PFSK-1 (cell line): ENCODE results near the gene NXN.

Experiments
- FOXP2 ChIP-seq: optimal IDR thresholded peaks from 2 replicates; pipeline ENCODE3; 2011; ENCODE audit warnings: borderline replicate concordance, control low read depth, inconsistent platforms; ENCODE audit not compliant: insufficient read depth; ENCODE audit errors: extremely low read length, extremely low read depth
- POLR2AphosphoS5 ChIP-seq: IDR thresholded peaks from 2 replicates; pipeline ENCODE4 v1.6.1; 2012; ENCODE audit warnings: low read depth, mild to moderate bottlenecking, control low read depth, low read length, moderate library complexity
- REST ChIP-seq, 2 experiments: IDR thresholded peaks; 2 replicates each; pipeline versions ENCODE4 v1.6.1 to v1.8.0; 2011 to 2012; ENCODE audit warnings: low read depth in 2 of 2, low read length in 2 of 2, control low read depth in 1 of 2, inconsistent platforms in 1 of 2, mild to moderate bottlenecking in 1 of 2, moderate library complexity in 1 of 2; ENCODE audit not compliant: insufficient read depth in 1 of 2
- SIN3A ChIP-seq: IDR thresholded peaks from 2 replicates; pipeline ENCODE4 v1.6.1; 2012; ENCODE audit warnings: mild to moderate bottlenecking, low read length, moderate library complexity, borderline replicate concordance; ENCODE audit not compliant: insufficient read depth
- TAF1 ChIP-seq: IDR thresholded peaks from 2 replicates; pipeline ENCODE4 v1.6.1; 2012; ENCODE audit warnings: low read length, control low read depth, borderline replicate concordance; ENCODE audit not compliant: insufficient read depth

The NXN gene

DNA sequence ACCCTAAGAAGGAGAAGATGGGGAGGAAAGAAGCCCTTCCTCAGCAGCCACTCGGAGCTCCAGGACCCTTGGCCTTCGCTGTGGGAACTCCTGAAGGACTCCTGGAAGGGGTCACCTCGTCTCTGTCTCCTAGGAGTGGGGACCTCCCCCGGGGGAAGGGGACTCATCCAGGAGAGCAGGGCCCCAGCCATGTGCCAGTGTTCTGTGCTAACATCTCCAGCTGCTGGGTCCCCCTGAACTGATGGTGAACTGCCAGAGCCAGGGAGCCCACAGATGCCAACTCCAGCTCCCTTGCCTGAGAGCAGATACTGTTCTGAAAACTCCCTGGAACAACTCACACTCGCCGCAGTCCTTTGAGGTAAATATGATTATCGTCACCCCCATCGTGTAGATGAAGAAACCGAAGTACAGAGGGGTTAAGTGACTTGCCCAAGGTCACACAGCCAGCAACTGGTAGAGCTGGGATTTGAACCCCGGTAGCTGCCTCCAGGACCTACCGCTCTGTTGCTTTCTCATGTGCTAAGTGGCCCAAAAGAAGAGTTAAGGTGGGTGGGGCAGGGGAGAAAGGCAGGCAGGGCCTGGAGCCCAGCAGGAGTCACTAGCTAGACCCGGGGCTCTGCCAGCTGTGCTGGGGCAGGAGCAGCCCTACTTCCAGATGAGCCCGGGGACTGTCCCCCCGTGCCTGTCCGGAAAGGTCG lies 27.9 kb upstream of the NXN start:
- no peak for TF ChIP-seq SIN3A
- no peak for TF ChIP-seq REST (IDR thresholded peaks at IDR 0.05; ENCODE audit: insufficient read depth in 1 of 2, low read depth in 2 of 2, low read length in 2 of 2)
- TF ChIP-seq TAF1, result no peak
- no peak for TF ChIP-seq POLR2AphosphoS5
- TF ChIP-seq FOXP2, result no peak

DNA sequence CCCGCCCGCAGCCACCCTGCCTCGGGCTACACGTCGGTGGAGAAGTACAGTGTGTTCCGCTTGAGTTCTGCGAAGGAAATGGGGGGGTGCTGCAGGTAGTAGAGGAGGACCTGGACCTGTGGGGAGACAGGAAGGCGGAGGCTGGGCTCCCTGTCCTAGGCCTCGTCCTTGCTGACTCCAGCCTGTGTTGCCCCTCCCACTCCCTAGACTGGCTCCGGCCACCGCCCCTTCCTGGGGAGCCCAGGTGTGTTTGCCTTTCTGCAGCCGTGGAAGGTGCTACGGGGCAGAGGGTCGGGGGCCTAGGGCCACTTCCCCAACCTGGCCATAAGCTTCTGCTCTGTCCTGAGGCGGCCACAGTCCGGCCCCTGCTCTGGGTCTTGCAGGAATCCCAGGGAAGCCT lies 26.5 kb upstream of the NXN start:
- TF ChIP-seq TAF1 (no peak), POLR2AphosphoS5 (no peak), SIN3A (no peak), REST (IDR thresholded peaks at IDR 0.05; ENCODE audit: insufficient read depth in 1 of 2, low read depth in 2 of 2, low read length in 2 of 2) (no peak), FOXP2 (no peak)

DNA sequence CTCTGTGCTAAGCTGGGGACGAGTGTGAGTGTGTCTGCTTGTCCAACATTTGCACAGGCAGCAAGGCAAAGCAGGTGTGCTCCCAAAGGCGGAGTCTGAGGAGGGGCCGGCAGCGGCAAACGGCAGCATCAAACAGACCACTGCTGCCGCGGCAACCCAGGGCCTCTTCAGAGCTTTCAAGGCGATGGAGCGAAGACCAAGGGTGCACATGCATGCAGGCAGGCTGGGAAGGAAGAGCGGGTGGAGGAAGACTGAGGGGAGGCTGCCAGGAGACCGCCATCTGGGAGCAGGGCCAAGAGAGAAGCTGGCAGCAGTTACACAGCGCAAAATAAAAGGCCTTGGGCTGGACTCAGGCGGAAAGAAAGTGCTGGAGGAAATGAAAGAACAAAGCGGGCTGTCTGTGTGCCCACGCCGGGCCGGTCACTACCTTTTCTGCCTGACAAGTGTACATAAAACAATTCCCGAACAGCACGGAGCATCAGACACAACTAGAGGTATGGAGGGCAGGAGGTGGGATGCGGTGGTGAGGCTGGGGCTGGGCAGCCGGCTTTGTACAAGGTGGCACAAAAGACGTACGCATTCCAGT lies 25.9 kb upstream of the NXN start:
- TF ChIP-seq REST (IDR thresholded peaks at IDR 0.05; ENCODE audit: insufficient read depth in 1 of 2, low read depth in 2 of 2, low read length in 2 of 2), result no peak
- no peak for TF ChIP-seq POLR2AphosphoS5
- TF ChIP-seq SIN3A, result no peak
- TF ChIP-seq FOXP2, result no peak
- no peak for TF ChIP-seq TAF1

DNA sequence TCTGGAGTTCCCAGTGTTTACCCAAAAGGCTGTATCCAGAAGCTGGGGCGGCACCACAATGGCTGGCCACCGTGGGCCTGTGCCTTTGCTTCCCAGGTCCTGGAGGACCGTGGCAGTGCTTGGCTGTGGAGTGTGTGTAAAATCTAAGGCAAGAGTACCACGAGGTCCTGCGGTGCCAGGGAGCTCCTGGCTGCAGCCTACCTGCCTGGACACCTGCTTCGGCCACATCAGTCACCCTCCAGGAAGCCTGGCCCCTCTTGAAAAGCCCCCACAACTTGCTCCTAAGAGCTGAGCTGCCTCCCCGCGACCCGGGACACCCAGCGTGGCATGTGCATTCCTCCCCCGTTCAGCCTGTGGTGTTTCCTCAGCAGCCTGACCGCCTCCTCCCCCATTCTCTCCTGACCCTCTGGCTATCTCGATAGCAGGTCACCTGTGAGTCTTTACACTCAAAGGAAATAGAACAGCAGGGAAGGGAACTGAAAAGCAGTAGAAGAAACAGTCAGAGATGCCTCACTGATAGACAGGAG lies 25.3 kb upstream of the NXN start:
- TF ChIP-seq POLR2AphosphoS5, result no peak
- TF ChIP-seq TAF1, result no peak
- TF ChIP-seq FOXP2, result no peak
- no peak for TF ChIP-seq SIN3A
- no peak for TF ChIP-seq REST (IDR thresholded peaks at IDR 0.05; ENCODE audit: insufficient read depth in 1 of 2, low read depth in 2 of 2, low read length in 2 of 2)
